Choroid plexus epithelial cell (primary cell): ENCODE data around the gene C6.

Experiments used
- DNase-seq: peaks from one replicate; pipeline ENCODE4 v3.0.0-alpha.2; 2010; ENCODE audit warnings: low read depth
- H3K4me3 ChIP-seq: 2 replicates; pipeline ENCODE4 v1.5.1; 2011; ENCODE audit warnings: low read depth, mild to moderate bottlenecking, control low read depth, low read length, moderate library complexity
- TF ChIP-seq, protein P1 (sequence below): conservative IDR thresholded peaks from 2 replicates; pipeline ENCODE4 v1.5.1; 2011; ENCODE audit warnings: low read depth, mild to moderate bottlenecking, control low read depth, inconsistent platforms, low read length, moderate library complexity

C6 gene

DNA sequence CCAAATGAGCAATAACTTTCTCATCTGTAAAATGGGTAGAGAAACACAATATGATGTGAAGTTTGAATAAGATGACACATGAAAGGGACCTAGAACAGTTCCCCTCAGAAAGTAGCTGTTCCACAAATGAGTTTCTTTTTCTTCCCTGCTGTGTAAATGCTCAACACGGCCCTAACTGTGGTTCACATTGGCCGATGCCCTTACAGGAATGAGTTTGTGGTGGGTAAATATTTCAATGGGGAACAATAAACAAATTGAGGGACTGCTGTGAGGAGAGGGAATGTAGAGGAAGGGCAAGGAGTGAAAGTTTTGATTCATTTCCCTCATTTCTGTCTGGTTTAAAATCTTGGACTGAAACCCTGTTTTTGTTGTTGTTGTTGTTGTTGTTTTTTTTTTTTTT lies 12.8 kb downstream of the C6 start:
- no peak overlapping the region for H3K4me3 ChIP-seq
- DNase-seq: peak; percentile 35
- TF ChIP-seq, protein P1, sequence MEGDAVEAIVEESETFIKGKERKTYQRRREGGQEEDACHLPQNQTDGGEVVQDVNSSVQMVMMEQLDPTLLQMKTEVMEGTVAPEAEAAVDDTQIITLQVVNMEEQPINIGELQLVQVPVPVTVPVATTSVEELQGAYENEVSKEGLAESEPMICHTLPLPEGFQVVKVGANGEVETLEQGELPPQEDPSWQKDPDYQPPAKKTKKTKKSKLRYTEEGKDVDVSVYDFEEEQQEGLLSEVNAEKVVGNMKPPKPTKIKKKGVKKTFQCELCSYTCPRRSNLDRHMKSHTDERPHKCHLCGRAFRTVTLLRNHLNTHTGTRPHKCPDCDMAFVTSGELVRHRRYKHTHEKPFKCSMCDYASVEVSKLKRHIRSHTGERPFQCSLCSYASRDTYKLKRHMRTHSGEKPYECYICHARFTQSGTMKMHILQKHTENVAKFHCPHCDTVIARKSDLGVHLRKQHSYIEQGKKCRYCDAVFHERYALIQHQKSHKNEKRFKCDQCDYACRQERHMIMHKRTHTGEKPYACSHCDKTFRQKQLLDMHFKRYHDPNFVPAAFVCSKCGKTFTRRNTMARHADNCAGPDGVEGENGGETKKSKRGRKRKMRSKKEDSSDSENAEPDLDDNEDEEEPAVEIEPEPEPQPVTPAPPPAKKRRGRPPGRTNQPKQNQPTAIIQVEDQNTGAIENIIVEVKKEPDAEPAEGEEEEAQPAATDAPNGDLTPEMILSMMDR: no peak

- TF ChIP-seq, protein P1: no peak
- no peak overlapping the region for H3K4me3 ChIP-seq
- no peak for DNase-seq
These were observed 13.7 kb downstream of the C6 start for GRCh38 chr5:41199660-41200059.

GRCh38 chr5:41196197-41196596 lies 17.1 kb downstream of the C6 start:
- H3K4me3 ChIP-seq: no peak overlapping the region
- TF ChIP-seq, protein P1: no peak
- no peak for DNase-seq

- TF ChIP-seq, protein P1: no peak
- no peak overlapping the region for H3K4me3 ChIP-seq
- DNase-seq: no peak
These were observed 18.1 kb downstream of the C6 start for GRCh38 chr5:41195228-41195627.

GRCh38 chr5:41194339-41194738 lies 19.0 kb downstream of the C6 start:
- no peak overlapping the region for H3K4me3 ChIP-seq
- DNase-seq: no peak
- TF ChIP-seq, protein P1: no peak

DNA sequence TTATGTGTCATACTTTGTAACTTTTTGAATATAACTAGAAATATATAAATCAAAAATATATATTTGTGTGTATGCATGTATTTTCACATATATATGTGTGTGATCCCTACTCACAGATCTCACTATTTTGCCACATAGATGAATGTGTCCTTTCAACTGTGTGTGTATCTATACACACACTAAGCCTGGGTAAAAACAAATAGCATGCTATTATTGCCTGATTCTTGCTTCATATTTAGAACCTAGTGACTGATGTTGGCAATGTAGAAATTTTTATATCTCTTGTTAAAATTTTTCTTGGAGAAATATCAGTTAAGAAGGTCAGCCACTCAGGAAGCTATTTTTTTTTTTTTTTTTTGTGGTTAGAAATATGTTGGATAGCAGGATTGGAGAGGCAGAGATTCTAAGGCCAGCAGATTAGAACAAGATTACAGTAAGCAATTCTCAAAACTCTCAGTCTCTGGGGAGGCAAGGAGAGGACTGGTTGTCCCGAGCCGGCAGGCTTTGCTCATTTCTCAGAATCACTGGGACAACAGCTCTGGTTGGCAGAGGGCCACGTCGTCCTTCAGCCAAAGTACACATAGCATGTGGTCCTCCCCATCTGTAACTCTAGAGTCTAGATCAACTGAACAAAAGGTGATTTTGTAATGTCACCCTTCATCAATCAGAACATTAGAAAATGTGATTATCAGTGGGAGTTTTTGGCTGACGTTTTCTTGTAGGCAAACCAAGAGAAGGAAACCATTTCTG lies 19.7 kb downstream of the C6 start:
- peak; percentile 99 for DNase-seq
- TF ChIP-seq, protein P1: no peak

GRCh38 chr5:41191249-41191648 lies 22.1 kb downstream of the C6 start:
- no peak for DNase-seq
- TF ChIP-seq, protein P1: no peak
- no peak overlapping the region for H3K4me3 ChIP-seq

More for the DNA sequence above, 19.7 kb downstream of the C6 start:
- H3K4me3 ChIP-seq: no peak overlapping the region
